Measurements from ENCODE around the gene NXPE3. TPM values are rescaled to one million over a fixed set of nuclear protein-coding genes. Genes with fewer than 3 reads are reported as not detected.

The NXPE3 gene
- total and polyA plus RNA-seq, 4 donors, result 4.5 to 14.2 (median 8.0) TPM

DNA sequence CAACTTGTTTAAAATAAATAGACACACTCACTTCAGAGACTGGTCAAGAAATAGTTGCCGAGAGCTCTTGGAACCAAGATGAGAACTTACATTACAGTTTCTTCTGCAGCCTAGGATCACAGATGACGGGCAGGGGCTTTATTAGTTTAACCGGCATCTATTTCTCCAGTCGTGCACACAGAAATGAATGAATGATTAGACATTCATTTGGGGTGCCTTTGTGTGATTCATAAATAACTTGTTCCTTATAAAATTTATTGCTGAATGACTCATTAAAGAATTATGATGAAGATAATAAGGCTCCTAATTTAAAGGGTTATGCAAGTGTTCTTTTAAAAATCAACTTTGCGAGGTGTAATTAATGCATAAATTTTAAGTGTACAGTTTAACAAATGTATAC is 91.1 kb downstream of the NXPE3 start:
- no peaks in the 10 kb centered on the region for H3K36me3 ChIP-seq (ENCODE audit: control insufficient read depth in 4 of 4, insufficient read depth in 4 of 4, low read length in 4 of 4)
- DNase-seq (no peak), ATAC-seq (ENCODE audit: insufficient read depth, low FRiP score) (no peak)
- H3K9me3 ChIP-seq (ENCODE audit: control insufficient read depth in 4 of 4, insufficient read depth in 3 of 4, low read length in 3 of 4), result no peaks in the 10 kb centered on the region
- H3K4me1 ChIP-seq (ENCODE audit: control insufficient read depth in 5 of 5, insufficient read depth in 5 of 5, low read length in 5 of 5), result peaks cover 0 to 8% (median 4%) of the 10 kb centered on the region in 5 donors
- no peak overlapping the region for H3K4me3 ChIP-seq
- 95% methylated on average over 5 of the region's 5 CpGs for WGBS, 2 donors
- TF ChIP-seq, protein P1, sequence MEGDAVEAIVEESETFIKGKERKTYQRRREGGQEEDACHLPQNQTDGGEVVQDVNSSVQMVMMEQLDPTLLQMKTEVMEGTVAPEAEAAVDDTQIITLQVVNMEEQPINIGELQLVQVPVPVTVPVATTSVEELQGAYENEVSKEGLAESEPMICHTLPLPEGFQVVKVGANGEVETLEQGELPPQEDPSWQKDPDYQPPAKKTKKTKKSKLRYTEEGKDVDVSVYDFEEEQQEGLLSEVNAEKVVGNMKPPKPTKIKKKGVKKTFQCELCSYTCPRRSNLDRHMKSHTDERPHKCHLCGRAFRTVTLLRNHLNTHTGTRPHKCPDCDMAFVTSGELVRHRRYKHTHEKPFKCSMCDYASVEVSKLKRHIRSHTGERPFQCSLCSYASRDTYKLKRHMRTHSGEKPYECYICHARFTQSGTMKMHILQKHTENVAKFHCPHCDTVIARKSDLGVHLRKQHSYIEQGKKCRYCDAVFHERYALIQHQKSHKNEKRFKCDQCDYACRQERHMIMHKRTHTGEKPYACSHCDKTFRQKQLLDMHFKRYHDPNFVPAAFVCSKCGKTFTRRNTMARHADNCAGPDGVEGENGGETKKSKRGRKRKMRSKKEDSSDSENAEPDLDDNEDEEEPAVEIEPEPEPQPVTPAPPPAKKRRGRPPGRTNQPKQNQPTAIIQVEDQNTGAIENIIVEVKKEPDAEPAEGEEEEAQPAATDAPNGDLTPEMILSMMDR (IDR thresholded peaks at IDR 0.05; ENCODE audit: control extremely low read depth, extremely low read depth), result no peak
- H3K9ac ChIP-seq (ENCODE audit: insufficient read depth in 1 of 2, low read length in 2 of 2), result no peak overlapping the region
- H3K27ac ChIP-seq (ENCODE audit: low read depth in 1 of 2, low read length in 1 of 2), result no peak overlapping the region
- H3K27me3 ChIP-seq (ENCODE audit: control insufficient read depth in 3 of 3, insufficient read depth in 3 of 3, low read length in 2 of 3), result no peaks in the 10 kb centered on the region

DNA sequence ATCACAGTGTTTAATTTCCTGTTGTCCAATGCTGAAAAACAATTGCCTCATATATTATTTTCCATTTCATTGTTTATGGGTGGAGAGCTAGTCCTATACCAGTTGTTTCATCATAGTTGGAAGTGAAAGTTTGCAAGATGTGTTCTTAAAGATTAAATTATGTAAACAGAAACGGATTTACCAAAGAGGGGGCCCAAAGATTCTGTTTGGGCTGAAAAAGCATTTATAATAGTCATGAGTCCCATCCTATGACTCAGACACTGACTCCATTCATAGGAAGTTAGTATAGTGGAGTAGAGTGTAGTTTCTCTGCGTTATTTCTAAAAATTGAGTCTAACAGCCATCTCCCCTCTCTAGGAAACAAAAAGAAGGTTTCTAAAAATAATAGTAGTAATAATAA is 94.6 kb downstream of the NXPE3 start:
- H3K9me3 ChIP-seq (ENCODE audit: control insufficient read depth in 4 of 4, insufficient read depth in 3 of 4, low read length in 3 of 4), result no peaks in the 10 kb centered on the region
- H3K9ac ChIP-seq (ENCODE audit: insufficient read depth in 1 of 2, low read length in 2 of 2), result no peak overlapping the region
- H3K36me3 ChIP-seq (ENCODE audit: control insufficient read depth in 4 of 4, insufficient read depth in 4 of 4, low read length in 4 of 4), result no peaks in the 10 kb centered on the region
- WGBS, 2 donors, result 50 to 54% methylated on average over 2 of the region's 2 CpGs
- DNase-seq (no peak), ATAC-seq (ENCODE audit: insufficient read depth, low FRiP score) (no peak)
- no peaks in the 10 kb centered on the region for H3K27me3 ChIP-seq (ENCODE audit: control insufficient read depth in 3 of 3, insufficient read depth in 3 of 3, low read length in 2 of 3)
- no peak overlapping the region for H3K27ac ChIP-seq (ENCODE audit: low read depth in 1 of 2, low read length in 1 of 2)
- TF ChIP-seq, protein P1 (IDR thresholded peaks at IDR 0.05; ENCODE audit: control extremely low read depth, extremely low read depth), result no peak
- peaks cover 0 to 2% (median 0%) of the 10 kb centered on the region in 5 donors for H3K4me1 ChIP-seq (ENCODE audit: control insufficient read depth in 5 of 5, insufficient read depth in 5 of 5, low read length in 5 of 5)
- H3K4me3 ChIP-seq, result no peak overlapping the region

GRCh38 chr3:101876142-101876541 is 97.1 kb downstream of the NXPE3 start:
- no peak for DNase-seq
- Histone ChIP-seq H3K36me3 (ENCODE audit: control insufficient read depth in 4 of 4, insufficient read depth in 4 of 4, low read length in 4 of 4) (no peaks in the 10 kb centered on the region), H3K9me3 (ENCODE audit: control insufficient read depth in 4 of 4, insufficient read depth in 3 of 4, low read length in 3 of 4) (no peaks in the 10 kb centered on the region), H3K27me3 (ENCODE audit: control insufficient read depth in 3 of 3, insufficient read depth in 3 of 3, low read length in 2 of 3) (no peaks in the 10 kb centered on the region), H3K4me1 (ENCODE audit: control insufficient read depth in 5 of 5, insufficient read depth in 5 of 5, low read length in 5 of 5) (no peaks in the 10 kb centered on the region), H3K27ac (ENCODE audit: low read depth in 1 of 2, low read length in 1 of 2) (no peak overlapping the region), H3K4me3 (no peak overlapping the region), H3K9ac (ENCODE audit: insufficient read depth in 1 of 2, low read length in 2 of 2) (no peak overlapping the region)
- no peak for ATAC-seq (ENCODE audit: insufficient read depth, low FRiP score)
- TF ChIP-seq, protein P1 (IDR thresholded peaks at IDR 0.05; ENCODE audit: control extremely low read depth, extremely low read depth), result no peak
- 52 to 68% methylated on average over 8 of the region's 8 CpGs for WGBS, 2 donors

Other genes starting within 250 kb of the NXPE3 start
- 10 to 100 TPM; 13.9 to 16.1 TPM for gene TRMT10C, start 217.3 kb upstream of the NXPE3 start, total RNA-seq
- 10 to 100 TPM; 15.1 to 17.0 TPM for gene TRMT10C, start 217.3 kb upstream of the NXPE3 start, polyA plus RNA-seq
- 100 to 1,000 TPM; 123 to 195 TPM for gene PCNP, start 205.0 kb upstream of the NXPE3 start, total RNA-seq
- gene PCNP, start 205.0 kb upstream of the NXPE3 start, polyA plus RNA-seq, result 10 to 100 TPM; 73.1 to 76.4 TPM
- 10 to 100 TPM; 14.3 to 42.5 TPM for gene ZBTB11, start 102.1 kb upstream of the NXPE3 start, total RNA-seq
- gene ZBTB11, start 102.1 kb upstream of the NXPE3 start, polyA plus RNA-seq, result 1 to 10 TPM; 7.5 to 9.3 TPM
- 1,000 to 10,000 TPM in 1 of 2 donors, 100 to 1,000 TPM in 1; 883 to 1,468 TPM for gene RPL24, start 92.5 kb upstream of the NXPE3 start, total RNA-seq
- 1,000 to 10,000 TPM; 1,147 to 4,516 TPM for gene RPL24, start 92.5 kb upstream of the NXPE3 start, polyA plus RNA-seq
- gene CEP97, start 54.6 kb upstream of the NXPE3 start, total RNA-seq, result 10 to 100 TPM; 11.1 to 21.0 TPM
- gene CEP97, start 54.6 kb upstream of the NXPE3 start, polyA plus RNA-seq, result 1 to 10 TPM; 1.9 to 2.1 TPM
- gene NFKBIZ, start 70.3 kb downstream of the NXPE3 start, total RNA-seq, result 10 to 100 TPM; 79.0 to 83.7 TPM
- 10 to 100 TPM; 27.6 to 94.8 TPM for gene NFKBIZ, start 70.3 kb downstream of the NXPE3 start, polyA plus RNA-seq